NCI-H510A treated with DMSO at 0.1 percent for 48 hours (cell line): ENCODE results near the gene XG.
"Not testable (repeated sequence)": the region's sequence is repeated elsewhere in the genome, so short reads cannot be mapped to it uniquely, and the experiment has no call there.

Source experiments
- DNase-seq: peaks from one replicate; lab custom pipeline; 2025; lab: John Stamatoyannopoulos, UW

Gene XG

GRCh38 chrX:2733286-2733685 is 18.6 kb upstream of the XG start:
- no peak for DNase-seq

GRCh38 chrX:2735270-2735669 is 16.6 kb upstream of the XG start:
- DNase-seq: no peak

GRCh38 chrX:2740672-2741071 is 11.2 kb upstream of the XG start:
- DNase-seq: no peak

- no peak for DNase-seq
Measured at GRCh38 chrX:2741386-2741785, 10.5 kb upstream of the XG start.

GRCh38 chrX:2746250-2746649 is 5.6 kb upstream of the XG start:
- DNase-seq: not testable (repeated sequence)

GRCh38 chrX:2748171-2748814 is 3.5 kb upstream of the XG start:
- DNase-seq: no peak

- DNase-seq: no peak
Measured at GRCh38 chrX:2748815-2749188, 3.0 kb upstream of the XG start.

- DNase-seq: no peak
Measured at GRCh38 chrX:2751291-2751690, 549 bp upstream of the XG start.

- DNase-seq: not testable (repeated sequence)
Measured at GRCh38 chrX:2752441-2752840, 601 bp downstream of the XG start.

GRCh38 chrX:2755163-2755715 is 3.4 kb downstream of the XG start:
- DNase-seq: not testable (repeated sequence)

- DNase-seq: peak; percentile 1
Measured at GRCh38 chrX:2756548-2756947, 4.7 kb downstream of the XG start.

GRCh38 chrX:2761246-2761645 is 9.4 kb downstream of the XG start:
- DNase-seq: no peak

GRCh38 chrX:2762671-2763070 is 10.8 kb downstream of the XG start:
- not testable (repeated sequence) for DNase-seq

GRCh38 chrX:2764766-2765548 is 13.1 kb downstream of the XG start:
- DNase-seq: not testable (repeated sequence)

GRCh38 chrX:2765549-2765830 is 13.7 kb downstream of the XG start:
- no peak for DNase-seq

- DNase-seq: no peak
Measured at GRCh38 chrX:2766906-2767305, 15.1 kb downstream of the XG start.

- DNase-seq: no peak
Measured at GRCh38 chrX:2767631-2768455, 16.0 kb downstream of the XG start.

GRCh38 chrX:2769615-2770014 is 17.8 kb downstream of the XG start:
- no peak for DNase-seq

- not testable (repeated sequence) for DNase-seq
Measured at GRCh38 chrX:2773166-2774055, 21.6 kb downstream of the XG start.

GRCh38 chrX:2774057-2774456 is 22.2 kb downstream of the XG start:
- no peak for DNase-seq

GRCh38 chrX:2774776-2775175 is 22.9 kb downstream of the XG start:
- no peak for DNase-seq
